ENCODE measurements around the gene LSM7. TPM values are rescaled to one million over a fixed set of nuclear protein-coding genes. Genes with fewer than 3 reads are reported as not detected.

LSM7 gene
- total RNA-seq, 1 experiment from 2014 or later, result 282 TPM

DNA sequence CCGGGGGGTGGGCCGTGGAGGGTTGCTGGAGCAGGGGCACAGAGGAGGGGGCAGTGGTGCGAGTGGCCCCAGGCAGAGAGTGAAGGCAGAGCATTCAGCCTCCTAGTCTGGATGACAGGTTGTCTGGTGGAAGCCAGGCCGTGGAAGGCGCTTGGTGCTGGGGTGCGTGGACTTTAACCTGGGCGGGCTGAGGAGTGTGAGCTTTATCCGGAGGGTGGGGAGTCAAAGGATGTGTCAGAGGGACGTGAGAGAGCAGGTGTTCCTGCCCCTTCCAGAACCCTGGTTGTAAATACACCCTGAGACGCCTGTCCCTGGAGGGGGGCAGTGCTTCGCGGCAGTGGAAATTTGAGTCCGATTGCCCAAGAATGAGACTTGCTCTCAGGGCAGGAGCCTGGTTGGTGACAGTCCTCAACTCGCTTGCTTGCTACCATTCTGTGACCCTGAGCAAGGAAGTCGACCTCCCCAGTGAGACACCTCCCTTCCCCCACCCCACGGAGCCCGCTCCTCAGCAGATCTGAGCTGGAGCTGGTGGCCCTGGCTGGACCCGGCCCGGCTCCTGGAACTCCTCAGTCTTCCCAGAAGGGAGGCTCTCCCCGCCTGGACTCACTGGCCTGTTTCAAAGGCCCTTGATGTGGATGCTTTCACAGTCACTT is 2.4 kb upstream of the LSM7 start:
- Histone ChIP-seq H3K27ac (ENCODE audit: low read length) (no peak overlapping the region), H3K9me3 (ENCODE audit: low read length) (no peaks in the 10 kb centered on the region), H3F3A (ENCODE audit: low read length, unreplicated experiment) (no peaks in the 10 kb centered on the region), H3K4me3 (ENCODE audit: low read length) (no peak overlapping the region), H3K9me2 (replicated peaks; ENCODE audit: low read length) (no peaks in the 10 kb centered on the region), H3K4me2 (ENCODE audit: low read length) (no peak overlapping the region), H3K4me1 (ENCODE audit: insufficient read depth, low read length) (peaks cover 11% of the 10 kb centered on the region), H2AFZ (ENCODE audit: low read length) (no peak overlapping the region), H3K27me3 (ENCODE audit: low read length) (no peaks in the 10 kb centered on the region), H4K20me1 (ENCODE audit: low read length) (no peaks in the 10 kb centered on the region), H3K36me3 (ENCODE audit: low read depth, low read length) (no peaks in the 10 kb centered on the region; the same call in 1 of the 2 replicates), H3K9ac (ENCODE audit: low read length) (no peak overlapping the region), H3K79me2 (ENCODE audit: low read length) (peaks cover 67% of the 10 kb centered on the region)
- no peak for ATAC-seq
- BruUV-seq (replicated peaks), result no TSS peak
- DNase-seq, result no peak
- ChIA-PET CTCF (no interaction called here), POLR2A (ENCODE audit: unreplicated experiment) (no interaction called here)
- intact Hi-C loops (cut with micrococcal nuclease), result no loop called here
- TF ChIP-seq, protein P1, sequence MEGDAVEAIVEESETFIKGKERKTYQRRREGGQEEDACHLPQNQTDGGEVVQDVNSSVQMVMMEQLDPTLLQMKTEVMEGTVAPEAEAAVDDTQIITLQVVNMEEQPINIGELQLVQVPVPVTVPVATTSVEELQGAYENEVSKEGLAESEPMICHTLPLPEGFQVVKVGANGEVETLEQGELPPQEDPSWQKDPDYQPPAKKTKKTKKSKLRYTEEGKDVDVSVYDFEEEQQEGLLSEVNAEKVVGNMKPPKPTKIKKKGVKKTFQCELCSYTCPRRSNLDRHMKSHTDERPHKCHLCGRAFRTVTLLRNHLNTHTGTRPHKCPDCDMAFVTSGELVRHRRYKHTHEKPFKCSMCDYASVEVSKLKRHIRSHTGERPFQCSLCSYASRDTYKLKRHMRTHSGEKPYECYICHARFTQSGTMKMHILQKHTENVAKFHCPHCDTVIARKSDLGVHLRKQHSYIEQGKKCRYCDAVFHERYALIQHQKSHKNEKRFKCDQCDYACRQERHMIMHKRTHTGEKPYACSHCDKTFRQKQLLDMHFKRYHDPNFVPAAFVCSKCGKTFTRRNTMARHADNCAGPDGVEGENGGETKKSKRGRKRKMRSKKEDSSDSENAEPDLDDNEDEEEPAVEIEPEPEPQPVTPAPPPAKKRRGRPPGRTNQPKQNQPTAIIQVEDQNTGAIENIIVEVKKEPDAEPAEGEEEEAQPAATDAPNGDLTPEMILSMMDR (conservative IDR thresholded peaks at IDR 0.05; ENCODE audit: low read depth, low read length), result no peak
- TF ChIP-seq EZH2 (IDR thresholded peaks at IDR 0.05; ENCODE audit: low read length, unreplicated experiment) (no peak), EZH2phosphoT487 (IDR thresholded peaks at IDR 0.05; ENCODE audit: borderline replicate concordance, low read length) (no peak)

GRCh38 chr19:2330255-2330631 is 1.9 kb upstream of the LSM7 start:
- BruUV-seq (replicated peaks), result no TSS peak
- Histone ChIP-seq H3K79me2 (ENCODE audit: low read length) (peaks cover 70% of the 10 kb centered on the region), H3K9ac (ENCODE audit: low read length) (no peak overlapping the region), H3K9me3 (ENCODE audit: low read length) (no peaks in the 10 kb centered on the region), H3K9me2 (replicated peaks; ENCODE audit: low read length) (no peaks in the 10 kb centered on the region), H3K4me1 (ENCODE audit: insufficient read depth, low read length) (peaks cover 11% of the 10 kb centered on the region), H4K20me1 (ENCODE audit: low read length) (no peaks in the 10 kb centered on the region), H3F3A (ENCODE audit: low read length, unreplicated experiment) (no peaks in the 10 kb centered on the region), H3K4me3 (ENCODE audit: low read length) (no peak overlapping the region), H3K4me2 (ENCODE audit: low read length) (no peak overlapping the region), H3K27ac (ENCODE audit: low read length) (no peak overlapping the region), H2AFZ (ENCODE audit: low read length) (no peak overlapping the region), H3K36me3 (ENCODE audit: low read depth, low read length) (no peaks in the 10 kb centered on the region; the same call in 1 of the 2 replicates), H3K27me3 (ENCODE audit: low read length) (no peaks in the 10 kb centered on the region)
- POLR2A ChIA-PET (ENCODE audit: unreplicated experiment), result no interaction called here
- ATAC-seq (no peak), DNase-seq (no peak)
- CTCF ChIA-PET, result no interaction called here
- intact Hi-C loops (cut with micrococcal nuclease), result no loop called here
- TF ChIP-seq EZH2 (IDR thresholded peaks at IDR 0.05; ENCODE audit: low read length, unreplicated experiment) (no peak), EZH2phosphoT487 (IDR thresholded peaks at IDR 0.05; ENCODE audit: borderline replicate concordance, low read length) (no peak)
- TF ChIP-seq, protein P1 (conservative IDR thresholded peaks at IDR 0.05; ENCODE audit: low read depth, low read length), result no peak

- DNase-seq (no peak), ATAC-seq (no peak; the same call in 1 of the 2 replicates)
- POLR2A ChIA-PET (ENCODE audit: unreplicated experiment), result interaction anchor here (0.5 kb wide), 1 partner anchor 21 kb away, joined by 3 read pairs; no protein-coding TSS in a partner anchor
- Histone ChIP-seq H4K20me1 (ENCODE audit: low read length) (no peaks in the 10 kb centered on the region), H3K9me3 (ENCODE audit: low read length) (no peaks in the 10 kb centered on the region), H3K36me3 (ENCODE audit: low read depth, low read length) (no peaks in the 10 kb centered on the region; the same call in 1 of the 2 replicates), H3F3A (ENCODE audit: low read length, unreplicated experiment) (no peaks in the 10 kb centered on the region), H3K9me2 (replicated peaks; ENCODE audit: low read length) (no peaks in the 10 kb centered on the region), H3K79me2 (ENCODE audit: low read length) (peaks cover 70% of the 10 kb centered on the region), H3K4me2 (ENCODE audit: low read length) (peak overlapping the region; percentile 97), H3K27ac (ENCODE audit: low read length) (no peak overlapping the region), H2AFZ (ENCODE audit: low read length) (no peak overlapping the region), H3K27me3 (ENCODE audit: low read length) (no peaks in the 10 kb centered on the region), H3K4me3 (ENCODE audit: low read length) (peak overlapping the region; percentile 98), H3K4me1 (ENCODE audit: insufficient read depth, low read length) (peaks cover 11% of the 10 kb centered on the region), H3K9ac (ENCODE audit: low read length) (peak overlapping the region; percentile 99; the same call in 1 of the 2 replicates)
- CTCF ChIA-PET, result no interaction called here
- BruUV-seq (replicated peaks), result no TSS peak
- intact Hi-C loops (cut with micrococcal nuclease), result no loop called here
- TF ChIP-seq EZH2phosphoT487 (IDR thresholded peaks at IDR 0.05; ENCODE audit: borderline replicate concordance, low read length) (no peak), EZH2 (IDR thresholded peaks at IDR 0.05; ENCODE audit: low read length, unreplicated experiment) (no peak)
- TF ChIP-seq, protein P1 (conservative IDR thresholded peaks at IDR 0.05; ENCODE audit: low read depth, low read length), result no peak
These were observed 1.1 kb upstream of the LSM7 start for GRCh38 chr19:2329501-2329916.

Measured in PC-3 (cell line).